OCI-LY3 (cell line): Measurements from ENCODE around the gene FOXE3.

Experiments
- H2AFZ ChIP-seq: fragments of 200-600, 300-600 bp; shearing (Covaris generic); 2 replicates; pipeline ENCODE4 v1.6.0; 2014; ENCODE audit warnings: antibody characterized with exemption, low read depth, low read length
- H3K27ac ChIP-seq: fragments of 200-600, 300-600 bp; sonication (generic); 2 replicates; pipeline ENCODE4 v1.5.1; 2014; ENCODE audit warnings: mild to moderate bottlenecking, low read length, moderate library complexity, mixed read lengths
- H3K27me3 ChIP-seq: fragments of 200-600, 300-600 bp; sonication (generic); 2 replicates; pipeline ENCODE4 v1.6.1; 2014; ENCODE audit warnings: low read depth, low read length, mixed read lengths
- H3K36me3 ChIP-seq: fragments of 200-600, 300-600 bp; sonication (generic); replicated peaks from 2 replicates; pipeline ENCODE3; 2014; ENCODE audit warnings: low read depth, low read length, mixed read lengths
- H3K4me1 ChIP-seq: fragments of 300-600, 200-600 bp; sonication (generic); 2 replicates; pipeline ENCODE4 v1.6.1; 2014; ENCODE audit warnings: low read length, mixed read lengths
- H3K4me2 ChIP-seq: fragments of 200-600, 300-600 bp; sonication (generic); 2 replicates; pipeline ENCODE4 v1.6.1; 2014; ENCODE audit warnings: low read length, mixed read lengths
- H3K4me3 ChIP-seq: fragments of 300-600, 200-600 bp; sonication (generic); 2 replicates; pipeline ENCODE4 v1.5.1; 2014; ENCODE audit warnings: antibody characterized with exemption, mild to moderate bottlenecking, low read length, moderate library complexity
- H3K79me2 ChIP-seq: fragments of 300-600, 200-600 bp; shearing (Covaris generic); 2 replicates; pipeline ENCODE4 v1.6.1; 2014; ENCODE audit warnings: mild to moderate bottlenecking, low read length, mixed read lengths
- H3K9ac ChIP-seq: fragments of 300-600, 200-600 bp; shearing (Covaris generic); 2 replicates; pipeline ENCODE4 v1.6.0; 2014; ENCODE audit warnings: mild to moderate bottlenecking, low read length, moderate library complexity
- H3K9me3 ChIP-seq: fragments of 200-600, 300-600 bp; shearing (Covaris generic); 2 replicates; pipeline ENCODE4 v1.6.1; 2014; ENCODE audit warnings: low read length, mixed read lengths; ENCODE audit not compliant: insufficient read depth
- H4K20me1 ChIP-seq: fragments of 200-600, 300-600 bp; sonication (generic); 2 replicates; pipeline ENCODE4 v1.6.1; 2016; ENCODE audit warnings: low read length, mixed read lengths; ENCODE audit not compliant: insufficient read depth
- EZH2phosphoT487 ChIP-seq: fragments of 200-600 bp; shearing (Covaris generic); IDR thresholded peaks from 2 replicates; pipeline ENCODE4 v1.6.1; 2018; ENCODE audit warnings: antibody characterized with exemption, mixed run types, low read depth
- TF ChIP-seq, protein P1 (sequence below): fragments of 200-600, 300-600 bp; sonication (generic); IDR thresholded peaks from 2 replicates; pipeline ENCODE4 v1.5.1; 2014; ENCODE audit warnings: antibody characterized with exemption, low read length, low read depth

Gene FOXE3

GRCh38 chr1:47465605-47466004 is 49.5 kb downstream of the FOXE3 start:
- H3K27ac ChIP-seq = no peak overlapping the region
- no peak overlapping the region for H3K9ac ChIP-seq
- no peak overlapping the region for H3K4me2 ChIP-seq
- no peaks in the 10 kb centered on the region for H3K36me3 ChIP-seq
- peaks cover 16% of the 10 kb centered on the region; the same call in 1 of the 2 replicates for H3K27me3 ChIP-seq
- H3K79me2 ChIP-seq = no peaks in the 10 kb centered on the region
- no peaks in the 10 kb centered on the region for H4K20me1 ChIP-seq
- H2AFZ ChIP-seq = no peak overlapping the region
- no peaks in the 10 kb centered on the region for H3K4me1 ChIP-seq
- TF ChIP-seq, protein P1, sequence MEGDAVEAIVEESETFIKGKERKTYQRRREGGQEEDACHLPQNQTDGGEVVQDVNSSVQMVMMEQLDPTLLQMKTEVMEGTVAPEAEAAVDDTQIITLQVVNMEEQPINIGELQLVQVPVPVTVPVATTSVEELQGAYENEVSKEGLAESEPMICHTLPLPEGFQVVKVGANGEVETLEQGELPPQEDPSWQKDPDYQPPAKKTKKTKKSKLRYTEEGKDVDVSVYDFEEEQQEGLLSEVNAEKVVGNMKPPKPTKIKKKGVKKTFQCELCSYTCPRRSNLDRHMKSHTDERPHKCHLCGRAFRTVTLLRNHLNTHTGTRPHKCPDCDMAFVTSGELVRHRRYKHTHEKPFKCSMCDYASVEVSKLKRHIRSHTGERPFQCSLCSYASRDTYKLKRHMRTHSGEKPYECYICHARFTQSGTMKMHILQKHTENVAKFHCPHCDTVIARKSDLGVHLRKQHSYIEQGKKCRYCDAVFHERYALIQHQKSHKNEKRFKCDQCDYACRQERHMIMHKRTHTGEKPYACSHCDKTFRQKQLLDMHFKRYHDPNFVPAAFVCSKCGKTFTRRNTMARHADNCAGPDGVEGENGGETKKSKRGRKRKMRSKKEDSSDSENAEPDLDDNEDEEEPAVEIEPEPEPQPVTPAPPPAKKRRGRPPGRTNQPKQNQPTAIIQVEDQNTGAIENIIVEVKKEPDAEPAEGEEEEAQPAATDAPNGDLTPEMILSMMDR = no peak
- TF ChIP-seq EZH2phosphoT487 = no peak
- no peak overlapping the region for H3K4me3 ChIP-seq
- no peaks in the 10 kb centered on the region for H3K9me3 ChIP-seq
